ENCODE measurements around the gene KRT8.
"Not testable (repeated sequence)": the region's sequence is repeated elsewhere in the genome, so short reads cannot be mapped to it uniquely, and the experiment has no call there.

KRT8 gene

GRCh38 chr12:52860102-52860823, 44.6 kb downstream of the KRT8 start:
- TF ChIP-seq CTCF (IDR thresholded peaks at IDR 0.05; ENCODE audit: insufficient read depth, low read depth, low read length, missing control alignments), result no peak
- H3K4me3 ChIP-seq (ENCODE audit: low read depth, low read length), result no peak overlapping the region
- no peak for DNase-seq (ENCODE audit: low read depth)

GRCh38 chr12:52857500-52857899, 47.4 kb downstream of the KRT8 start:
- no peak for DNase-seq (ENCODE audit: low read depth)
- no peak overlapping the region for H3K4me3 ChIP-seq (ENCODE audit: low read depth, low read length)
- TF ChIP-seq CTCF (IDR thresholded peaks at IDR 0.05; ENCODE audit: insufficient read depth, low read depth, low read length, missing control alignments), result no peak

- no peak for DNase-seq (ENCODE audit: low read depth)
- no peak for TF ChIP-seq CTCF (IDR thresholded peaks at IDR 0.05; ENCODE audit: insufficient read depth, low read depth, low read length, missing control alignments)
- H3K4me3 ChIP-seq (ENCODE audit: low read depth, low read length), result no peak overlapping the region
Measured at GRCh38 chr12:52856787-52857186, 48.1 kb downstream of the KRT8 start.

GRCh38 chr12:52856077-52856476, 48.8 kb downstream of the KRT8 start:
- DNase-seq (ENCODE audit: low read depth); H3K4me3 ChIP-seq (ENCODE audit: low read depth, low read length): not testable (repeated sequence)

- no peak for DNase-seq (ENCODE audit: low read depth)
- no peak for TF ChIP-seq CTCF (IDR thresholded peaks at IDR 0.05; ENCODE audit: insufficient read depth, low read depth, low read length, missing control alignments)
- no peak overlapping the region for H3K4me3 ChIP-seq (ENCODE audit: low read depth, low read length)
Measured at GRCh38 chr12:52851787-52852186, 53.1 kb downstream of the KRT8 start.

- TF ChIP-seq CTCF (IDR thresholded peaks at IDR 0.05; ENCODE audit: insufficient read depth, low read depth, low read length, missing control alignments), result no peak
- no peak for DNase-seq (ENCODE audit: low read depth)
- H3K4me3 ChIP-seq (ENCODE audit: low read depth, low read length), result no peak overlapping the region
Measured at GRCh38 chr12:52850681-52851080, 54.2 kb downstream of the KRT8 start.

GRCh38 chr12:52849511-52849910, 55.4 kb downstream of the KRT8 start:
- no peak overlapping the region for H3K4me3 ChIP-seq (ENCODE audit: low read depth, low read length)
- DNase-seq (ENCODE audit: low read depth), result no peak

More at GRCh38 chr12:52849511-52849910, 55.4 kb downstream of the KRT8 start:
- TF ChIP-seq CTCF (IDR thresholded peaks at IDR 0.05; ENCODE audit: insufficient read depth, low read depth, low read length, missing control alignments), result no peak
